NCI-H146 treated with DMSO at 0.1 percent for 48 hours (cell line): ENCODE results near the gene DNAH1.

Experiments
- DNase-seq: peaks from one replicate; lab custom pipeline; 2025; ENCODE audit not compliant: unreplicated experiment; lab: John Stamatoyannopoulos, UW

DNAH1 gene

DNA sequence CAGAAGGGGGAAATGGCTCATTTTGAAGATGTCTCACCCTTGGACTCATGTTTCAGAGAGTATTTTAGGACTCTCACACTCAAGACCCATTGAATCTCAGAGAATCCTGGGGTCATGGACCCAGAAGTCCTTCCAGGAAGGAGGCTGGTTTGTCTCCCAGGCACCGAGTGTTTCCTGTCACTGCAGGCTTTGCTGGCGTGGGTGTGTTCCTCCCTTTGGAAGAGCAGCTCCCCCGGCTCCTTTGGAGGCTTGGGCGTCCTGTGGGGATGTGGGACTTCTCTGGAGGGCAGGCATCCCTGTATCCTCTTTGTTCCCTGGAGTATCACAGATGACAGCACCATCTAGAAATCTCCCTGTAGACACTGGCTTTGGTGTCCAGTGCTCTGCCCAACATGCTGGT lies 40.0 kb downstream of the DNAH1 start:
- DNase-seq = no peak

DNA sequence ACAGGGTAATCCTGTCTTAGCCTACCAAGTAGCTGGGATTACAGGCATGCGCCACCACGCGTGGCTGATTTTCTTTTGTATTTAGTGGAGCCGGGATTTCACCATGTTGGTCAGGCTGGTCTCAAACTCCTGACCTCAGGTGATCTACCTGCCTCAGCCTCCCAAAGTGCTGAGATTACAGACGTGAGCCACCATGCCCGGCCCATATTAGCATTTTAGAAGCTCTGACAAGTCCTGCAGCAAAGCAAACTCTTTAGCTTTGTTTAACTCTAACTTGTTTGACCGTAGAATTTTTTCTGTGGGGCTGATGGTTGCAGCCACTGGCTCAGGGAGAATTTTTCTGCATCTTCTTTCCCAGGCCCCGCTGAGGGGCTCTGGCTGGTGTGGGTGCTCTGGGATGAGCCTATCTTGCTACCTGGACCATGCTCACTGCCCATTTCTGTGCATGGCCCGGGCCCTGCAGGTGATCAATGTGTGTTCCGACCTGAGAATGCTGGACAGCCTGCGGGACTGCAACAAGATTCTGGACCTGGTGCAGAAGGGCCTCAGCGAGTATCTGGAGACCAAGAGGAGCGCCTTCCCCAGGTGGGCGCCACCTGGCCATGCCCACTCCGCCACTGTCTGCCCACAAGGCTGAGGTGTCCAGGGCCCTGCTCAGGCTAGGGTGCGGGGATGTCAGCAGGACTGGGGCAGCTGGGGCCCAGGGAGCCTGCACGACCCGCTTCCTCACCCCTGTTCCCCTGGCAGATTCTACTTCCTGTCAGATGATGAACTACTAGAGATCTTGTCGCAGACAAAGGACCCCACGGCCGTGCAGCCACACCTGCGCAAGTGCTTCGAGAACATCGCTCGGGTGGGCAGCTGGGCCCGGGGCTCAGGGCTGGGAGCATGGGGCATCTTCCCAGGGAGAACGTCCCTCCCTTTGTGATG lies 41.3 kb downstream of the DNAH1 start:
- DNase-seq = no peak

DNA sequence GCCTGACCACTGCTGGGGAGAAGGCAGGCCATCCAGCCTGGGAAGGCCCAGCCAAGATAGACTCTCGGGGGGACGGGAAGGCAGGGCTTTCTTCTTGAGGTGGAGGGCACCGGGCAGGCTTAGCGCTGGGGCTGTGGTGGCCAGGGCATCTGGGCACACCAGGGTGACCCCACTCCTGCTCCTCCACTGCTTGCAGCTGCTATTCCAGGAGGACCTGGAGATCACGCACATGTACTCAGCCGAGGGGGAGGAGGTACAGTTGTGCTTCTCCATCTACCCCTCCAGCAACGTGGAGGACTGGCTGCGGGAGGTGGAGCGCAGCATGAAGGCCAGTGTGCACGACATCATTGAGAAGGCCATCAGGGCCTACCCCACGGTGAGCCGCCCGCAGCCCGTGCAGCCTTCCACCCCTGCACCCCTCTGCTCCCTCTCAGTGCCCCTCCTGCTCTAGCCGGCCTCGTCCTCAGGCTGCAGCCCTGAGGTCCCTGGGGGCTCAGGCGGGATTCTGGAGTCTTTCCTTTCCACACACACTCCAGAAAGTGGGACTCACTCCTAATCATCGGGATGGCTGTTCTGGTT lies 42.3 kb downstream of the DNAH1 start:
- no peak for DNase-seq

DNA sequence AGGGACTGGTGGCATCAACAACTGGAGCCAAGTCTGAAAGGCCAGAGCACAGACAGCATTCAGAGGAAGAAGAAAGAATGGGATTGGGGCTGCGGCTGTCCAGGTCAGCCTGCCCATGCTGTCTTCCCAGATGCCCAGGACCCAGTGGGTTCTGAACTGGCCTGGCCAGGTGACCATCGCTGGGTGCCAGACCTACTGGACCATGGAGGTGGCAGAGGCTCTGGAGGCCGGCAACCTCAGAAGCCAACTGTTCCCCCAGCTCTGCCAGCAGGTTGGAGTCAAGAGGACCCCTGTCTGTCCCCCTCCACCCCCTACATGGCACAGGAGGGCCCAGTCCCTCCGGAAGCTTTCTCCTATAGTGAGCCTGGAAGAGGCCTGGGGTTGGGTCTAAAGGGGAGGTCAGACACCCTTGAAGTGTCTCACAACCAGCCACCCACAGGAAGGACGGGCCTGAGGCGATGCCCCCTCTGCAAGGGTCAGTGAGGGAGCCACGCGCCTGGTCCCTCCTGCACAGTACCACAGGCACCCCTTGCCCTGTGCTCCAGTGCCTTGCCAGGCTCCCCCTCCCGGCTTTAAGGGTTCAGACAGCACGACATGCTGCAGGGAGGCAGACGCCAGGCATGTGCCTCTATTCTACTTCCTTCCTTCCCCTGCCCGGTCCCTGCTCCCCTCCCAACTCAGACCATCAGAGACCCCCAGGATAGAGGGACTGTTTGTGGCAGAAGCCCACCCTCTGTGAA lies 43.2 kb downstream of the DNAH1 start:
- no peak for DNase-seq

DNA sequence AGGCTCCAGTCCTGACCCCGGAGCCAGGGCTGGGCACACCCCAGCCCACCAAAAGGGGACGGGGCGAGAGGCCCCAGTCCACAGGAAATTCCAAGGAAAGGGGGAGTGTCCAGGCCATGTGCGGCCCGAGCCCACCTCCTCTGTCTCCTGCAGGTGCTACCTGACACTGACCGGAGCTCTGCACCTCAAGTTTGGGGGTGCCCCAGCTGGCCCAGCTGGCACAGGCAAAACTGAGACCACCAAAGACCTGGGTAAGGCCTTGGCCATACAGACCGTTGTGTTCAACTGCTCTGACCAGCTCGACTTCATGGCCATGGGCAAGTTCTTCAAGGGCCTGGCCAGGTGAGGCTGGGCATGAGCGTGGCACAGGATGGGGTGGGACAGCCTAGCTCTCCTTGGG lies 44.9 kb downstream of the DNAH1 start:
- no peak for DNase-seq

DNA sequence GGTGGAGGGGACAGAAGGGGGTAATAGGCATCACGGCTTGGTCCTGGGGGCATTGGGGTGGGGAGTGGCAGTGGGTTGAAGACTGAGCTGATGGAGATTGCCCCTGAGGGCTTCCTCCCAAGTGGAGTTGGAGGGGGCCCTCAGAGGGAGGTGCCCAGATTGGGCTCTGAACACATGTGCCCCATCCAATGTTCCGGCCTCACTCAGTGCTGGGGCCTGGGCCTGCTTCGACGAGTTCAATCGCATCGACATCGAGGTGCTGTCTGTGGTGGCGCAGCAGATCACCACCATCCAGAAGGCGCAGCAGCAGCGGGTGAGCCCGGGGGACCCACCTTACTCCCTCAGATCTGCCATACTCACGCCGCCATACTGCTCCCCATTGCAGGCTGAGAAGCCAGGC lies 45.3 kb downstream of the DNAH1 start:
- DNase-seq = no peak

DNA sequence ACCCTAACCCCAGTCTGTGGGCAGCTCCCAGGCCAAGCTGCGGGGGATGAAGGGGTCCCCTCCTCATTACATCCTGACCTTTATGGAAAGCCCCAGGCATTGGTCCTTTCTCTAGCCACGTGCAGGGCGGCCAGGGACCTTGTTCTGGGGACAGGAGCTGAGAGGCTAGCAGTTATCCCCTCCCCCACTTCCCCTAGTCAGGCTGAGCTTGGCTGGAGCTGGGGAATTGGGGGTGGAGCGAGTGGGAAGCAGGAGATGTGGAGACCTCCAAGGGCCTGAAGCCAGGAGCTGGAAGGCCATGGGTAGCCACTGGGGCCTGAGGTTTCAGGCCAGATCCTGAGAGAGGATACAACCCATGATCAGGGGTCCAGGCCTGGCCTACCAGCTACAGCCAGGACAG lies 45.8 kb downstream of the DNAH1 start:
- no peak for DNase-seq

DNA sequence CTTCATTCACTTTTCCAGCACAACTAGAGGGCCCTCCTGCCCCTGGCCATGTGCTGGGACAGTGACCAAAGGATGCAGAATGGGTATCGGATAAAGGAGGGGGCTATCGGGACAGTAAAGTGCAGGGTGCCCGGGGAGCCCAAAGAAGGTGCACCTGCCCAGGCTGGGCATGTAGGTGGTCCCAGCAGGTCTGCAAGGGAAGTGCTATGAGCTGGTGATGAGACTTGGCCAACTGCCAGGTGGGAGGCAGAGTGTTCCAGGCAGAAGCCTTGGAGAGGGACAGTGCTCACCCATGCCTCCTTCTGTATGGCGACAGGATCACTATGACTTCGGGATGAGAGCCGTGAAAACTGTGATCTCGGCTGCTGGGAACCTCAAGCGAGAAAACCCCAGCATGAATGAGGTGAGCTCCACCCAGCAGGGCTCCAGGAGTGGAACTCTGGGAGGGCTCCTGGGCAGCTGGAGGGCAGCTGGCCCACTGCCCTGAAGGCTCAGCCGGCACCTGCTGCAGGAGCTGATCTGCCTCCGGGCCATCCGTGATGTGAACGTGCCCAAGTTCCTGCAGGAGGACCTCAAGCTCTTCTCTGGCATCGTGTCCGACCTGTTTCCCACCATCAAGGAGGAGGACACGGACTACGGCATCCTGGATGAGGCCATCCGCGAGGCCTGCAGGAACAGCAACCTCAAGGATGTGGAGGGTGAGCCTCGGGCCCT lies 48.4 kb downstream of the DNAH1 start:
- DNase-seq = peak; percentile 32

DNA sequence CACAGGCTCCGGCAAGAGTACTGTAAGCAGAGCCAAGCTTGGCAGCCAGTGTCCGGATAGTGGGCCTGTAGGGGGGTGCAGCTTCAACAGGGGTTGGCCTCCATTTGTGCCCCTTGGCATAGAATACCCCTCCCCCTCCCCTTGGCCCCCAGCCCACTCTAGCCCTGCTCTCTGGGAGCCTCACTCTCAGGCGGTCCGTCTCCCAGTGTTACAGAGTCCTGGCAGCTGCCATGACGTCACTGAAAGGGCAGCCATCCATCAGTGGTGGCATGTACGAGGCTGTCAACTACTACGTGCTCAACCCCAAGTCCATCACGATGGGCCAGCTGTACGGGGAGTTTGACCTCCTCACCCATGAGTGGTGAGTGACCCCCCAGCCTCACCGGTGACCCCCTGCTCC lies 50.4 kb downstream of the DNAH1 start:
- no peak for DNase-seq

DNA sequence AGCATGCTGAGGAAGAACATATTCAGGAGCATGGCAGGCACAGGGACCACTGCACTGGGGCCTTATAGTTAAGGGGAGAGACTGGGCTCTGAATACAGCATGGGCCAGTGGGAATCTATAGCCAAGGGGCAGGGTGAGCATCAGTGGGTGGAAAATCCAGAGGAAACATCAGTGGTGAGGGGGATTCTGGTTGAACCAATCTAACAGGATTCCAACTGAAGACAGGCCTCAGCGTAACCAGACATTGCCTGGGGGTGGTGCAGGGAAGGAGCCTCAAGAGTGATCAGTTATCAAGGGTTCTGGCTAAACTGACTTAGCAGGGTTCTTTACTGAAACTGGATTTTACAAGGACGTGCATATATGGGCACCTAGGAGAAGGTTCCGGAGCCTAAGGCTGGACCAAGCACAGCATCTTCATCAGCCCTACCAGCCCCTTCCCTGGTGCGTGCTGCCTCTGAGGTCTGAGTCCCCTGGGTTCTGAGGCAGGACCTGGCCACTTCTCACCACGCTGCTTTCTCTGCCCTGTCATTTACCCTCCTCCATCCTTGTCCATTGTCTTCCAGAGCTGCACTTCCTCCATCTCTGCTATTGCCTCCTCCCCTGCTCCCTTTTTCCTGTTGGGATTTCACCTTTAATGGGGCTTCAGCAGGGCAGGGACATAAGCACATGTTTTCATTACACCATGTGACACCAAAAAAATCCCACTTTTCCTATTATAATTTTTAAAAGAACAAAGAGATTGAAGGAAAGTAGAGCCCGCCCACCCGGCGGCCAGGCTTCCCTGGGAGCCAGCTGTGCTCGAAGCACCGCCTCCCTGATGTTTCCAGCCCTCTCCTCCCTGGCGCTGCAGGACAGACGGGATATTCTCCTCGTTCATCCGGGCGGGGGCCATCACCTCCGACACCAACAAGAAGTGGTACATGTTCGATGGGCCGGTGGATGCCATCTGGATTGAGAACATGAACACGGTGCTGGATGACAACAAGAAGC lies 52.1 kb downstream of the DNAH1 start:
- DNase-seq = no peak

DNA sequence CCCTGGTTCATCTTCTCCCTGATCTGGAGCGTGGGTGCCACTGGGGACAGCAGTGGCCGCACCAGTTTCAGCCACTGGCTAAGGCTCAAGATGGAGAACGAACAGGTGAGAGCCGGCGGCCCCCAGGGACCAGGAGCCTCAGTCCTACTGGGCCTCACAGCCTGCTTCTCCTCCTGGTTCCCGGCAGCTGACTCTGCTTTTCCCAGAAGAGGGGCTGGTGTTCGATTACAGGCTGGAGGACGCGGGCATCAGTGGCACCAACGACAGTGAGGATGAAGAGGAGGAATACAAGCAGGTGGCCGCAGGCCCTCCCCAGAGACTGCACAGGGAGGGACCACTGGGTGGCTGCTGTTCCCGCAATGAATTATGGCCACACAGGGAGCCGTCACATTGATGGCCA lies 54.4 kb downstream of the DNAH1 start:
- DNase-seq = no peak

DNA sequence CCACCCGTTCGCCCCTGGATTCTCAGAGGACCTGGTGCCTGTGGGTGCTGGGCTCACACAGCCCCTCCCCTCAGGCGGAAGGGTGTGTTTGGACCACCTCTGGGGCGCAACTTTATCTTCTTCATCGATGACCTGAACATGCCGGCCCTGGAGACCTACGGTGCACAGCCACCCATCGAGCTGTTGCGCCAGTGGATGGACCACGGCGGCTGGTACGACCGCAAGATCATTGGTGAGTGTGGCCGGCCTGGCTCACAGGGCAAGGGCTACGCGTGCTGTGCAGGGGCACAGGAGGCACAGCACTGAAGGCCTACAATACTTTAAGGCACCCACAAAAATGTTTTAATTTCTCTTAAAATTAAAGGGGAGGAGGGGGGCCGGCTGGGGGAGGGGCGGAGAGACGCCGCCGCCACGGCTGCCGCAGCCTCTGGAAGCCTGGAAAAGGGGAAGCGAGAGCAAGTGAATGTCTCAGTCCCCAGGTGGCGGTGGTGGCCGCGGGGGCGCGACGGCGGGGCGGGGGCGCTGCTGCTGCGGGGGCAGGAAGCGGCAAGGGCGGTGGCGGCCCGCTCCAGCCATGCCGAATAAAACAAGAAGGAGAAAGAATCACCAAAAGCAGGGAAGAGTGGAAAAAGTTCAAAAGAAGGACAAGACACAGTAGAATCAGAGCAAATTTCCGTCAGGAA lies 56.8 kb downstream of the DNAH1 start:
- DNase-seq = no peak

DNA sequence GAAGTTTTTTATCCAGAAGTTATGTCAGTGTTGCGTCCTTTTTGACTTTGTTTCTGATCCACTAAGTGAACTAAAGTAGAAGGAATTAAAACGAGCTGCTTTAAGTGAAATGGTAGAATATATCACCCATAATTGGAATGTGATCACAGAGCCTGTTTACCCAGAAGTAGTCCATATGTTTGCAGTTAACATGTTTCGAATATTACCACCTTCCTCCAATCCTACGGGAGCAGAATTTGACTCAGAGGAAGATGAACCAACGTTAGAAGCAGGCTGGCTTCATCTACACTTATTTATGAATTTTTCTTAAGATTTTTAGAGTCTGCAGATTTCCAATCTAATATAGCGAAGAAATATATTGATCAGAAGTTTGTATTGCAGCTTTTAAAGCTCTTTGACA lies 57.6 kb downstream of the DNAH1 start:
- DNase-seq = no peak

DNA sequence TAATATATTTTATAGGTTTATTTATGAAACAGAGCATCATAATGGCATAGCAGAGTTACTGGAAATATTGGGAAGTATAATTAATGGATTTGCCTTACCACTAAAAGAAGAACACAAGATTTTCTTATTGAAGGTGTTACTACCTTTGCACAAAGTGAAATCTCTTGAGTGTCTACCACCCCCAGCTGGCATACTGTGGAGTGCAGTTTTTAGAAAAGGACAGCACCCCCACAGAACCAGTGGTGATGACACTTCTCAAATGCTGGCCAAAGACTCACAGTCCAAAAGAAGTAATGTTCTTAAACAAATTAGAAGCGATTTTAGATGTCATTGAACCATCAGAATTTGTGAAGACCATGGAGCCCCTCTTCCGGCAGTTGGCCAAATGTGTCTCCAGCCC lies 58.1 kb downstream of the DNAH1 start:
- DNase-seq = no peak

DNA sequence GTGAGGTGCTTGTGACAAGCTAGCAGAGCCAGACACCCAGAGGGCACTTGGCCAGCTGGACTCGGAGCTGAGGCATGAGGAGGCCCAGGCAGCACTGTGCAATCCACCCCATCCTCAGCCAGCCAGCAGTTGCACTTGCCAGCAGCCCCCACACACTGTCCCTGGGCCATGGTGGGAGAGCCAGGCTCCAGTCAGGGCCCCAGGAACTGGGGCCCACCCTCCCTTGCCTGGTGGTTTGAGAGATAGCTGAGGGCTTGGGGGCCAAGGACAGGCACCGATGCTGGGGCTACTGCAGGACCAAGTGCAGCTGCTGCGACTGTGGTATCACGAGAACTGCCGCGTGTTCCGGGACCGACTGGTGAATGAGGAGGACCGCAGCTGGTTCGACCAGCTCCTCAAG lies 63.5 kb downstream of the DNAH1 start:
- no peak for DNase-seq

DNA sequence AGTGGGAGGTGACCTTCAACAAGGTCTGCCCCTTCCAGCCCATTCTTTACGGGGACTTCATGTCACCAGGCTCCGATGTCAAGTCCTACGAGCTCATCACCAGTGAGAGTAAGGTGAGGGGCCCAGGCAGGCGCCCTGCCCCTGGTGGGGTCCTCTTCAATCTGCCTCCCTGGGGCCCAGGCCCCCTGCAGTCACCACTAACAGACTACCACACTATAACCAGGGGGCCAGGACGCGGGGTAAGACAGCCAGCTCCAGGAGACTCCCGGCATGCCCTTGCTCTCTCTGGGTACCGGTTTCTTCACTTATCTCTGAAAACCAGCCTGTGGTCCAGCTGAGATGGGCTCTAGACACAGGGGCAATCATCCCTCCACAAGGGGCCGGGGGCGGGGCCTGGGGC lies 63.9 kb downstream of the DNAH1 start:
- DNase-seq = no peak

DNA sequence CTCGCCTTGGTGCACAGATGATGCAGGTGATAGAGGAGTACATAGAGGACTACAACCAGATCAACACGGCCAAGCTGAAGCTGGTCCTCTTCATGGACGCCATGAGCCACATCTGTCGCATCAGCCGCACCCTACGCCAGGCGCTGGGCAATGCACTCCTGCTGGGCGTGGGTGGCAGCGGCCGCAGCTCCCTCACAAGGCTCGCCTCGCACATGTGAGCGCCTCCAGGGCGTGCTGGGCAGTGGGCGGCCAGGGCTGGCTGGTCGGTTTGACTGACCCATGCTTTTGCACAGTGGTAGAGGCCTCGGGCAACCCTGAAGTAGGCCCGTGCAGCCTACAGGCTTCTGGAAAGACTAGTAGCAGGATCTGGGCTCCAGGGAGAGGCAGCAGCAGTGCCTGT lies 65.5 kb downstream of the DNAH1 start:
- no peak for DNase-seq

DNA sequence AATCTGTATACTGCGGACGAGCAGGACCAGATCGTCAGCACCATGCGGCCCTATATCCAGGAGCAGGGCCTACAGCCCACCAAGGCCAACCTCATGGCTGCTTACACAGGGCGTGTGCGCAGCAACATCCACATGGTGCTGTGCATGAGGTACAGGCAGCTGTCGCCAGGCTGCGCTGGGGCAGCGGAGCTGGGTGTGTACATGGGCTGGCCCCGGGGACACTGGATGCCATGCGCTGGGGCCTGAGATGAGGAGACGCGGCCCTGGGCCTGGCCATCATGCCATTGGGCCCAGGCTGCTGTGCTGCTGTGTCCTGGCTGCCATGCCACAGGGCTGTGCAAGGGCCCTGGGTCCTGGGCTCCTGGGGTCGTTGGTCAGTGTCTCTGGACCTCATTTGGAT lies 67.3 kb downstream of the DNAH1 start:
- DNase-seq = no peak

DNA sequence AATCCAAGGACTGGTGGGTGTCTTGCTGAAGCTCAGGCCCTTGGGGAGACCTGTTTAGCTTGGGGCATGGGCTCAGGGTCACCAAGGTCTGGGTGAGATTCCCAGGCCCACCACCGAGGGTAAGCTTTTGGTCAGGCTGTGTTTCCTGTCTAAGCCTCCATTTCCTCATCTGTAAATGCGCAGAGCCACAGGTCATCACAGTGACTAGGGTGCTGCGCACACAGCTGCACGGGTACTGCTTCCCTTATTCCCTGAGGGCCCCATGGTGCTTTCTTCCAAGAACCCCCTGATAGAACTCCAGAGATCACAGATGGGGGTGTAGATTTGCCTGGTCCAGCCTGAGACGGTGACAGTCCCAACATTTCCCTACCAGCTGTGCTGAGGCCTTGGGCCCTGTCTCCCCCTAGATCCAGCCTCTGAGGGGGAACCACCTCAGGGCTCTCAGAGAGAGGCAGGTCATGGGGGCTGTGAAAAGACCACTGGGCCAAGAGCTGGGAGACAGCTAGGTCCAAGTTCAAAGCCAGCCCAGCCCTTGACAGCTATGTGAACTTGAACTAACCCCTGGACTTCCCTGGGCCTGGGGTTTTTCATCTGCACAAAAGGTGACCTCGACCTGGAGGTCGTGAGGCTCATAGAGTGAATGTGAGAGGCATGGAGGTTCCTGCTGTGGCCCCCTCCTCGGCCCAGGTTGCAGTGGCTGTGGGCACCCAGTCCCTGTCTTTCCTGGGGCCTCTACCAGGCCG lies 68.1 kb downstream of the DNAH1 start:
- DNase-seq = no peak
